ENCODE results near the gene TCTN2.

- TF ChIP-seq CTCF (IDR thresholded peaks at IDR 0.05) (no peak), POLR2A (IDR thresholded peaks at IDR 0.05) (no peak)
Measured at GRCh38 chr12:123690191-123690840, 19.4 kb downstream of the TCTN2 start.

Measured in Peyer's patch (tissue), 4 donors.